ENCODE results near the gene UIMC1.

GRCh38 chr5:177015156-177015555, 8.6 kb upstream of the UIMC1 start:
- TF ChIP-seq CTCF (conservative IDR thresholded peaks at IDR 0.05) = no peak
- TF ChIP-seq ZFX (IDR thresholded peaks at IDR 0.05) = no peak
